Skeletal muscle satellite cell (primary cell): ENCODE measurements around the gene DMD.

Source experiments
- H3K27me3 ChIP-seq: 2 replicates; pipeline ENCODE4 v1.7.0; 2013; ENCODE audit warnings: low read length; ENCODE audit not compliant: control insufficient read depth, insufficient read depth
- H3K36me3 ChIP-seq: 2 replicates; pipeline ENCODE4 v1.7.0; 2013; ENCODE audit warnings: mild to moderate bottlenecking, control low read depth, low read length; ENCODE audit not compliant: insufficient read depth
- H3K4me1 ChIP-seq: 2 replicates; pipeline ENCODE4 v1.7.0; 2013; ENCODE audit warnings: low read length; ENCODE audit not compliant: control insufficient read depth, insufficient read depth
- H3K4me2 ChIP-seq: 2 replicates; pipeline ENCODE4 v1.7.0; 2013; ENCODE audit warnings: mild to moderate bottlenecking, low read length
- H3K4me3 ChIP-seq: 2 replicates; pipeline ENCODE4 v1.7.0; 2013; ENCODE audit warnings: low read length
- H3K9ac ChIP-seq: 2 replicates; pipeline ENCODE4 v1.7.0; 2013; ENCODE audit warnings: mild to moderate bottlenecking, low read depth, low read length, moderate library complexity
- H3K9me3 ChIP-seq: replicated peaks from 2 replicates; pipeline ENCODE4 v1.7.0; 2013; ENCODE audit warnings: mild to moderate bottlenecking, control low read depth, low read length

Gene DMD

DNA sequence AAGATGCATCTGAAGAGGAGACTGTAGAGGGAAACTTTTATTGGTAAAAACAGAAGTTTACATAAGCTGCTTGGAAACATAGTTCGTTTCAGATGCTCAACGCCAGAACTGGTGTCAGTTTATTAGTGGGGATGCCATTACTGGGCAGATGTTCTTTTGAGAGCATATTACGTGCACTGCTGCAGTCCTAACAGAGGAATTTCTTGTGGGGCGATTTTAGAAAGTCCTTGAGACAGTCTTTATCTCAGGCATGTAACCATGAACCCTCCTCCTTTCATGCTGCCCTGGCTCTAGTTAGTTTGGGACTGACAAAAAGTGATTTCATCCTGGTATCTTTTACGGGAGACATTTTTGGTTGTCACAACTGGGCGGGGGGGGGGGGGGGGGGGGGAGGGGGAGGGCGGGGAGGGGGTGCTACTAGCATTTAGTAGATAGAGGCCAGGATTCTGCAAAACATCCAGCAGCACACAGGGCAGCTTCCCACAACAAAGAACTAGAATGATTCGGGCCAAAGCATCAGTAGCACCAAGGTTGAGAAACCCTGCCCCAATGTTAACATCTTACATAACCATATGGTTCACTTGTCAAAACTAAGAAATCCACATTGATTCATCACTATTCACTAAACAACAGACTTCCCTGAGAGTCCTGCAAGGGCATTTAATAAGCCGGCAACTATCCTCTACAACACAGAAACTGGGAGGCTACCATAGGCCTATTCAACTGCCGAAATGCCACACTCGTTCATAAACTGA, 2021.0 kb downstream of the DMD start:
- Histone ChIP-seq H3K4me2 (no peak overlapping the region), H3K9ac (no peak overlapping the region), H3K4me1 (no peaks in the 10 kb centered on the region), H3K36me3 (no peaks in the 10 kb centered on the region), H3K9me3 (no peaks in the 10 kb centered on the region), H3K27me3 (no peaks in the 10 kb centered on the region), H3K4me3 (no peak overlapping the region)

DNA sequence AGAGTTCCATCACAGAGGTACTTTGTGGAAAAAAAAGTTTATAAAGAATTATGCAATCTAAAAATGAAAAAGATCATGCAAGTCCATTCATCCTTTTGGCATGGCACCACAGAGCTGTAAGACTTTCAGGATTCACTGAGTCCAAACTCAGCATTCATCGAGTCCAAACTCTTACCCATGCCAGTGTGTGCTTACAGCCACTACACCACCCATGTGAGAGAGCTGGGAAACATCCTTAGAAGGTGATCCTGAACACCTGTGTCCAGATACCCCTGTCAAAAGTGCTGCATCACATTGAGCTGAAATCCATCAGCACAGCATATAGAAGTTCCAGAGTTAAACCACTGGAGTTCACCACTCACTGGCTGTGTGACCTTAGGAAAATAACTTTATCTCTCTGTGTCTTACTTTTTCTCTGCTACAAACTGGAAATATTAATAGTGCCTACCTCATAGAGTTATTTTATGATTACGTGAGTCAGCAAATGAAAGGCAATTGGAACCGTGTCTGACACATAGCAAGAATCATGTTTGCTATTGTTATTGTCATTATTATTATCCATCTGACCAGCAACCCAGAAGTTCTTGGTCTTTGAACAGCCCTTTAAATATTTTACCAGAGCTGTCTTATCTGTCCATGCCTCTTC, 2024.5 kb downstream of the DMD start:
- H3K9me3 ChIP-seq, result no peaks in the 10 kb centered on the region
- no peak overlapping the region for H3K9ac ChIP-seq
- H3K36me3 ChIP-seq, result no peaks in the 10 kb centered on the region
- no peaks in the 10 kb centered on the region for H3K4me1 ChIP-seq
- H3K4me3 ChIP-seq, result no peak overlapping the region
- no peak overlapping the region for H3K4me2 ChIP-seq
- no peaks in the 10 kb centered on the region for H3K27me3 ChIP-seq

DNA sequence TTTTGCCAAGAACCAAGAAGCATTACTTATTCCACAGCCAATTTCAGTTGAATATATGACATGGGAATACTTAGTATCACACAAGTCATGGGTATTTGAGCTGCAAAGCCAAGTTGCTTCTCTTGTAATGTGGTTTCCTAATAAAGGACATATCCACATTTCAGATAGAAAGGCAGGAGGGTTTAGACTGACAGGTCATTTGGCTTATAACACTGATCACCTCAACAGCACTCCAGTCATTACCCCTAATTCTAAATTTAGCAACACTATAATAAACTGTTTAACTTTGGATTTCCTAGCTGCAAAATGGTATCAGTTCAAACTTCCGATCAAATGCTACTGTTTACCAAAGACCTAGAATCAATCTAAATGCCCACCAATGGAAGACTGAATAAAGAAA, 2025.5 kb downstream of the DMD start:
- no peak overlapping the region for H3K4me3 ChIP-seq
- H3K36me3 ChIP-seq, result no peaks in the 10 kb centered on the region
- no peak overlapping the region for H3K9ac ChIP-seq
- no peaks in the 10 kb centered on the region for H3K9me3 ChIP-seq
- no peaks in the 10 kb centered on the region for H3K4me1 ChIP-seq
- H3K27me3 ChIP-seq, result no peaks in the 10 kb centered on the region
- H3K4me2 ChIP-seq, result no peak overlapping the region

DNA sequence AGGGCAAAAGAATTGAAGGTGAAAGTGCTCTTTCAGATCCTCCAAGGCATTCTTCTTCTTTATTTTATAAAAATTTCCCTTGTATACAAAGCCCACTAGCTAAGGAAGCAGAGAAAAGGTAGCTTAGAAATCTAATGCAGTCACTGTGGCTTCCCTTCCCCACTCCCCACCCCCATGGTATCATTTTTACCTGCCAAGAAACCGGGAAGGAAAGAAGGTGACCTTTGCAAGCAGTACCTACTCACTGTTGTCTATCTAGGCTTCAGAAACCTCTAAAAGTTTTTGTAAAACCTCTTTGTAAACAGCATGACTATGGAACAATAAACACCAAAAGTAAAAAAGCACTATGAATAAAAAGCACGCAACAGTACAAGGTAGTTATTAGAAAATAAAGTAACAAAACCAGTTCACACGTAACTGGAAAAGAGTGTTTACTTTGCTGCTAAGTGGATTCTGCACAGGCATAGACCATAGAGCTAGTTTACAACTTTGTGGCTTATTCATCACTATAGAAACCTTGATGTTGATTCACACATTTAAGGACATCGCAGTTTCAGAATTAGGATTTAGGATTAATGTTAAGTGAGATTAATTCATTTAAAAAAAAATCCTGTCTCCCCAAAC, 2029.9 kb downstream of the DMD start:
- Histone ChIP-seq H3K9ac (no peak overlapping the region), H3K4me3 (no peak overlapping the region), H3K4me1 (no peaks in the 10 kb centered on the region), H3K4me2 (no peak overlapping the region), H3K9me3 (no peaks in the 10 kb centered on the region), H3K27me3 (no peaks in the 10 kb centered on the region), H3K36me3 (no peaks in the 10 kb centered on the region)

DNA sequence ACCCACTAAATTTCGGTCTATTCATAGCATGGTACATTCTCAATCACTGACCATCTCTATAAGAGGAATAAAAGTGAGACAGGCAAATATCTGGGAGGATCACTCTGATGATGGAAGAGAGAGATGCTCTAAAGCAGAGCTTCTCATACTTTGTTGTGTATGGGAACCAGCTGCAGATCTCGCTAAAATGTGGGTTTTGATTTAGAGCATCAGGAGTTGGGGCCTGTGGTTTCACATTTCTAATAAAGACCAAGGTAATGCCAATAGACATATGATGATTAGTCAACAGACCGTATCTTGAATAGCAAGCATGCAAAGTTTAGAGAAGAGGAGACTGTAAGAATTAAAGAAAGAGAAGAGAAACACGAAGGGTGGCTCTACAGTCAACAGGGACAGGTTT, 2032.1 kb downstream of the DMD start:
- no peak overlapping the region for H3K4me3 ChIP-seq
- no peaks in the 10 kb centered on the region for H3K9me3 ChIP-seq
- no peaks in the 10 kb centered on the region for H3K4me1 ChIP-seq
- H3K27me3 ChIP-seq, result no peaks in the 10 kb centered on the region
- H3K4me2 ChIP-seq, result no peak overlapping the region
- no peak overlapping the region for H3K9ac ChIP-seq
- no peaks in the 10 kb centered on the region for H3K36me3 ChIP-seq

DNA sequence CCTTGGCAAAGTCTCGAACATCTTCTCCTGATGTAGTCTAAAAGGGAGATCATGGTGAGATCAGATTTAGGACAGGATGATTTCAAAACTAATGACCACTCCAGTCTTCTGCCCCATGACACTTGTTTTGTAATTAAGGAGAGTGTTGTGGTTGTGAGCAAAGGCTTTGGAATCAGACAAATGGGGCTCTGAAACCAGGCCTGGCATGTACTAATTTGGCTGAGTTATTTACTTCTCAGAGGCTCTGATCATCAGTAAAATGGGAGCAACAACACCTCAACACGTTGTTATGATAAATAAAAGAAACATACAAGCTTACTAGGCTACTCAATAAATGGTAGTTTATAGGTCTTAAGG, 2032.6 kb downstream of the DMD start:
- Histone ChIP-seq H3K4me1 (no peaks in the 10 kb centered on the region), H3K4me3 (no peak overlapping the region), H3K4me2 (no peak overlapping the region), H3K27me3 (no peaks in the 10 kb centered on the region), H3K9me3 (no peaks in the 10 kb centered on the region), H3K36me3 (no peaks in the 10 kb centered on the region), H3K9ac (no peak overlapping the region)

DNA sequence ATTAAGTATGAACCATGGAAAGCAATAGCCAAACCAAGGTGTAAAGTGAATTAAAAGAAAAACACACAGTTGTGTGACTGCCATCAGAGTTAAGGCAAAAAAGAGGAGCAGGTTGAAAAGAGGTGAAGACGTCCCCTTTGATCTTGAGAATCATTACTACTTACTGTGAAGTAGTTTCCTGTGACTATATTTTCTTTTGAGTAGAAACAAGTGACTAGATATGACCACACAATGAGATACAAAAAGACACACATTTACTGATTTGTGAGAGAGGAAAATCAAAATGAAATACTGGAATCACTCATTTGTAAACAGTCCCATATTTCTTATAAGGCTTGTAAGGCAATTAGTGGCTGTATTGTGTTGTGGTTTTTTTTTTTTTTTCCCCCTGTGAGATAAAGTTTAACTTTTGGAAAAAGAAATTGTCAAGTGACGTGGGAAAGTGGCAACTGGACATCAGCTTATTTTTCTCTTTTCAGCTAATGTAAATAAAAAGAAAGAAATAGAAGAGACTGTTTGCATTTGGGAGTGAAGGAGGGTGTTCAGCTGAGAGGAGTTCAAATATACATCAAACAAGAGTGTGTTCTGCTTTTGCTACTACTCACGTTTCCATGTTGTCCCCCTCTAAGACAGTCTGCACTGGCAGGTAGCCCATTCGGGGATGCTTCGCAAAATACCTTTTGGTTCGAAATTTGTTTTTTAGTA, 2033.1 kb downstream of the DMD start:
- Histone ChIP-seq H3K9me3 (no peaks in the 10 kb centered on the region), H3K27me3 (no peaks in the 10 kb centered on the region), H3K9ac (no peak overlapping the region), H3K4me1 (no peaks in the 10 kb centered on the region), H3K4me3 (no peak overlapping the region), H3K36me3 (no peaks in the 10 kb centered on the region), H3K4me2 (no peak overlapping the region)

DNA sequence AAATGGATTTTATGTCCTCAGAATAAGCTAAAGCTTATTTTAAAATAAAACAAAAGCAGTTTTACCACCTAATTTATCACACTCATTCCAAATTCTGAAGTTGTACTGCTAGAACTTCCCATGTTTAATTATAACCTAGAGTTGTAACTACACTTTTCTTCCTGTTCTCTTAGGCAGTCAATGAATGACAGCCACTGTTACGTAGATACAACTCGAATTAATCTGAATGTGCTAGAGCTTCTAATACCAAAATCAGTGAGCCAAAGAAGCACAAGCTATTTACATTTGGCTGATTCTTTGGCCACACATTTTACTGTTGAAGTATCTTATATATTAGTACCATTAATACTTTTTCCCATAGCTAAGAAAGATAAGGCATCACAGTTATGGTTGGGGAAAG, 2040.6 kb downstream of the DMD start:
- no peaks in the 10 kb centered on the region for H3K4me1 ChIP-seq
- no peaks in the 10 kb centered on the region for H3K27me3 ChIP-seq
- H3K4me2 ChIP-seq, result no peak overlapping the region
- no peaks in the 10 kb centered on the region for H3K9me3 ChIP-seq
- no peaks in the 10 kb centered on the region for H3K36me3 ChIP-seq
- H3K9ac ChIP-seq, result no peak overlapping the region
- H3K4me3 ChIP-seq, result no peak overlapping the region

DNA sequence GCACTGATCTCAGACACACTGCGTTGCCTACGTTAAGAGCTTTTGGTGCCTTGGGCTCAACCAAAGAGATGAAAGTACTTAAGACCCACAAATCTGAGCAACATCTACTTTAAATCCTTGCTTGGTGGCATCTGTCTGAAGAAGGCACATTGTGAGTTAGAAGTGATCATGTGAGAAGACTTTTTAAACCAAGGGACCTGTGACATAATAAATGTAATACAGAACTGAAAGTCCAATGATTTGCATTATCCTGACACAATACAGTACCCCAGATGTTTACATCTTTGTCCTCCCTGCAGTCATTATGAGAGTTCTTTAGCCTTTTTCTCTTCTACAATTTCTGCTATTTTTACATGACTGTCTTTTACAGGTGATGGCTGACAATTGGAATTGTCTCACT, 2042.8 kb downstream of the DMD start:
- H3K4me2 ChIP-seq, result no peak overlapping the region

DNA sequence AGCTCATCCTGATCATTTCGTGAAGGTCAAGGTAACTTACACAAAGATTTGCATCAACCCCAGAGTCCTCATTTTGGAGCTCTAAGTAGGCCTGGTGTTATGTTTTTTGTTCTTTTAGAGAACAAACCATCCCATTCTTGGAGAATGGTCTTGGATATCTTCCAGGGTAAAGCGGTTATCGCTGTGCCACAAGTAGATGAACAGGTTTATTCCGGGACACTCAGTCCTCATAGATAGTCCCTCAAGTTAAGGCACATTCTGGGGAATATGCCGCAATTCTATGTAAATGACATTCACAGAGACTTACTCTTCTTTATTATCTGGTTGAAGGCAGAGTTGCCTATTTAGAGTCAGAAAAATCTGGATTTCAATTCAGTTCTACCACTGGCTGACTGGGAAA, 2044.5 kb downstream of the DMD start:
- H3K4me3 ChIP-seq, result no peak overlapping the region
- H3K9ac ChIP-seq, result no peak overlapping the region
- H3K4me1 ChIP-seq, result no peaks in the 10 kb centered on the region
- H3K36me3 ChIP-seq, result no peaks in the 10 kb centered on the region
- H3K27me3 ChIP-seq, result no peaks in the 10 kb centered on the region
- H3K4me2 ChIP-seq, result no peak overlapping the region
- H3K9me3 ChIP-seq, result no peaks in the 10 kb centered on the region

More for the DNA sequence above, 2042.8 kb downstream of the DMD start:
- Histone ChIP-seq H3K27me3 (no peaks in the 10 kb centered on the region), H3K9me3 (no peaks in the 10 kb centered on the region), H3K4me3 (no peak overlapping the region), H3K9ac (no peak overlapping the region), H3K36me3 (no peaks in the 10 kb centered on the region), H3K4me1 (no peaks in the 10 kb centered on the region)

DNA sequence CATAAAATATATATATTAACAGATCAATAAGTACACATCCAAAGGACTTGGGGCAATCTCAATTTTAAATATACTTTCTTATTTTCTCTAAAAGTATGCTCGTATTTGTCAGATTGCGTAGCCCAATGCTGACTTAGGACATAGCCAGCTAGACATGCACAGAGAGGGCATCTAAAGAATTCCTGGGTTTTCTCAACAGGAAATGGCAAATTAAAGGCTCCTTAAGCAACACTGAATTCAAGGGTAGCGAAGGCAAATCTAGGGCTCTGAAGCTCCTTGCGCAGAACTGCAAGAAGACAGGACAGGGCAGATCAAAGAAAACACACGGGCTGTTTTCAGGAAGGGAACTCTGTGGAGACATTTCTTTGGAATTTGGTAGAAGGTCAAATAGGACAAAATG, 2044.9 kb downstream of the DMD start:
- Histone ChIP-seq H3K4me2 (no peak overlapping the region), H3K9me3 (no peaks in the 10 kb centered on the region), H3K9ac (no peak overlapping the region), H3K4me1 (no peaks in the 10 kb centered on the region), H3K4me3 (no peak overlapping the region), H3K36me3 (no peaks in the 10 kb centered on the region), H3K27me3 (no peaks in the 10 kb centered on the region)
